ENCODE data around the gene JPT2. TPM values are rescaled to one million over a fixed set of nuclear protein-coding genes. Genes with fewer than 3 reads are reported as not detected.
"Not testable (repeated sequence)": the region's sequence is repeated elsewhere in the genome, so short reads cannot be mapped to it uniquely, and the experiment has no call there.

Gene JPT2
- polyA plus RNA-seq, 3 donors, result 5.4 to 7.5 (median 5.8) TPM

GRCh38 chr16:1715220-1715619, 37.1 kb downstream of the JPT2 start:
- H3K9ac ChIP-seq (ENCODE audit: insufficient read depth, low read length, poor library complexity, severe bottlenecking), result no peak overlapping the region
- TF ChIP-seq, protein P1, sequence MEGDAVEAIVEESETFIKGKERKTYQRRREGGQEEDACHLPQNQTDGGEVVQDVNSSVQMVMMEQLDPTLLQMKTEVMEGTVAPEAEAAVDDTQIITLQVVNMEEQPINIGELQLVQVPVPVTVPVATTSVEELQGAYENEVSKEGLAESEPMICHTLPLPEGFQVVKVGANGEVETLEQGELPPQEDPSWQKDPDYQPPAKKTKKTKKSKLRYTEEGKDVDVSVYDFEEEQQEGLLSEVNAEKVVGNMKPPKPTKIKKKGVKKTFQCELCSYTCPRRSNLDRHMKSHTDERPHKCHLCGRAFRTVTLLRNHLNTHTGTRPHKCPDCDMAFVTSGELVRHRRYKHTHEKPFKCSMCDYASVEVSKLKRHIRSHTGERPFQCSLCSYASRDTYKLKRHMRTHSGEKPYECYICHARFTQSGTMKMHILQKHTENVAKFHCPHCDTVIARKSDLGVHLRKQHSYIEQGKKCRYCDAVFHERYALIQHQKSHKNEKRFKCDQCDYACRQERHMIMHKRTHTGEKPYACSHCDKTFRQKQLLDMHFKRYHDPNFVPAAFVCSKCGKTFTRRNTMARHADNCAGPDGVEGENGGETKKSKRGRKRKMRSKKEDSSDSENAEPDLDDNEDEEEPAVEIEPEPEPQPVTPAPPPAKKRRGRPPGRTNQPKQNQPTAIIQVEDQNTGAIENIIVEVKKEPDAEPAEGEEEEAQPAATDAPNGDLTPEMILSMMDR (IDR thresholded peaks at IDR 0.05), result no peak
- H3K36me3 ChIP-seq (replicated peaks in 1 of 2; ENCODE audit: control insufficient read depth in 1 of 2, insufficient read depth in 2 of 2, low read length in 2 of 2), result peaks cover 0 to 24% of the 10 kb centered on the region in 2 donors
- DNase-seq, result no peak
- H2AFZ ChIP-seq (ENCODE audit: insufficient read depth, low read depth, low read length, poor library complexity, severe bottlenecking), result no peak overlapping the region
- H3K27me3 ChIP-seq (ENCODE audit: control insufficient read depth in 2 of 2, insufficient read depth in 2 of 2, low read length in 2 of 2), result no peaks in the 10 kb centered on the region
- H3K9me3 Mint-ChIP-seq, result peaks cover 0 to 2% (median 0%) of the 10 kb centered on the region in 7 donors
- H3K27ac Mint-ChIP-seq, result no peak overlapping the region
- no peak overlapping the region for H3K4me3 ChIP-seq (replicated peaks in 1 of 3; ENCODE audit: low read depth in 2 of 3, low read length in 3 of 3)
- 97% methylated on average over 9 of the region's 12 CpGs for WGBS (ENCODE audit: insufficient coverage)
- H3K9me3 ChIP-seq (replicated peaks in 1 of 2; ENCODE audit: control insufficient read depth in 1 of 2, insufficient read depth in 1 of 2, low read length in 2 of 2), result no peaks in the 10 kb centered on the region
- peaks cover 29 to 34% of the 10 kb centered on the region in 2 donors for H3K4me1 ChIP-seq (ENCODE audit: control insufficient read depth in 1 of 2, insufficient read depth in 2 of 2, low read length in 2 of 2)
- no peak overlapping the region for H3K4me3 Mint-ChIP-seq
- peaks cover 96% of the 10 kb centered on the region for H3K79me2 ChIP-seq (ENCODE audit: insufficient read depth, low read length)
- H3K36me3 Mint-ChIP-seq, result peaks cover 8 to 50% of the 10 kb centered on the region in 2 donors
- H3K27me3 Mint-ChIP-seq (ENCODE audit: low read depth in 3 of 3), result no peaks in the 10 kb centered on the region
- peaks cover 61% of the 10 kb centered on the region for H4K20me1 ChIP-seq (ENCODE audit: insufficient read depth, low read length)
- no peak overlapping the region for H3K27ac ChIP-seq (ENCODE audit: low read depth in 1 of 2, low read length in 2 of 2)
- peaks cover 51% of the 10 kb centered on the region for H3K4me1 Mint-ChIP-seq
- intact Hi-C loops (cut with micrococcal nuclease), result no loop called here
- no peak overlapping the region for H3K4me2 ChIP-seq (replicated peaks; ENCODE audit: extremely low read depth, low read length, poor library complexity, severe bottlenecking)

- H2AFZ ChIP-seq (ENCODE audit: insufficient read depth, low read depth, low read length, poor library complexity, severe bottlenecking); H3K4me3 Mint-ChIP-seq; H3K4me2 ChIP-seq (replicated peaks; ENCODE audit: extremely low read depth, low read length, poor library complexity, severe bottlenecking); DNase-seq; H3K4me3 ChIP-seq (replicated peaks in 1 of 3; ENCODE audit: low read depth in 2 of 3, low read length in 3 of 3); H3K9me3 Mint-ChIP-seq; intact Hi-C loops (cut with micrococcal nuclease); H3K27me3 Mint-ChIP-seq (ENCODE audit: low read depth in 3 of 3); H3K9me3 ChIP-seq (replicated peaks in 1 of 2; ENCODE audit: control insufficient read depth in 1 of 2, insufficient read depth in 1 of 2, low read length in 2 of 2); H3K27ac ChIP-seq (ENCODE audit: low read depth in 1 of 2, low read length in 2 of 2); H3K27me3 ChIP-seq (ENCODE audit: control insufficient read depth in 2 of 2, insufficient read depth in 2 of 2, low read length in 2 of 2); H3K9ac ChIP-seq (ENCODE audit: insufficient read depth, low read length, poor library complexity, severe bottlenecking): not testable (repeated sequence)
- H3K4me1 ChIP-seq (ENCODE audit: control insufficient read depth in 1 of 2, insufficient read depth in 2 of 2, low read length in 2 of 2), result peaks cover 49 to 53% of the 10 kb centered on the region in 2 donors
- H3K79me2 ChIP-seq (ENCODE audit: insufficient read depth, low read length), result peaks cover 80% of the 10 kb centered on the region
- Mint-ChIP-seq H3K4me1 (peaks cover 59% of the 10 kb centered on the region), H3K36me3 (peaks cover 10 to 33% of the 10 kb centered on the region in 2 donors), H3K27ac (peak overlapping the region in 4 of 7 donors; percentile 40 to 82 (median 70))
- H3K36me3 ChIP-seq (replicated peaks in 1 of 2; ENCODE audit: control insufficient read depth in 1 of 2, insufficient read depth in 2 of 2, low read length in 2 of 2), result peaks cover 0 to 17% of the 10 kb centered on the region in 2 donors
- peaks cover 33% of the 10 kb centered on the region for H4K20me1 ChIP-seq (ENCODE audit: insufficient read depth, low read length)
- 90% methylated on average over 9 of the region's 10 CpGs for WGBS (ENCODE audit: insufficient coverage)
Measured at GRCh38 chr16:1718236-1718635, 40.2 kb downstream of the JPT2 start.

- 27% methylated on average over 4 of the region's 12 CpGs for WGBS (ENCODE audit: insufficient coverage)
- peak overlapping the region in 1 of 2 donors; percentile 15 for H3K4me3 Mint-ChIP-seq
- H3K27me3 Mint-ChIP-seq (ENCODE audit: low read depth in 3 of 3); H2AFZ ChIP-seq (ENCODE audit: insufficient read depth, low read depth, low read length, poor library complexity, severe bottlenecking); H3K9me3 ChIP-seq (replicated peaks in 1 of 2; ENCODE audit: control insufficient read depth in 1 of 2, insufficient read depth in 1 of 2, low read length in 2 of 2); H3K9ac ChIP-seq (ENCODE audit: insufficient read depth, low read length, poor library complexity, severe bottlenecking); H3K27me3 ChIP-seq (ENCODE audit: control insufficient read depth in 2 of 2, insufficient read depth in 2 of 2, low read length in 2 of 2); intact Hi-C loops (cut with micrococcal nuclease); H3K9me3 Mint-ChIP-seq: not testable (repeated sequence)
- Histone ChIP-seq H4K20me1 (ENCODE audit: insufficient read depth, low read length) (peaks cover 32% of the 10 kb centered on the region), H3K79me2 (ENCODE audit: insufficient read depth, low read length) (peaks cover 80% of the 10 kb centered on the region), H3K4me3 (replicated peaks in 1 of 3; ENCODE audit: low read depth in 2 of 3, low read length in 3 of 3) (peak overlapping the region in 1 of 3 experiments; percentile 12), H3K4me2 (replicated peaks; ENCODE audit: extremely low read depth, low read length, poor library complexity, severe bottlenecking) (peak overlapping the region; percentile 36), H3K36me3 (replicated peaks in 1 of 2; ENCODE audit: control insufficient read depth in 1 of 2, insufficient read depth in 2 of 2, low read length in 2 of 2) (peaks cover 5 to 20% of the 10 kb centered on the region in 2 donors), H3K4me1 (ENCODE audit: control insufficient read depth in 1 of 2, insufficient read depth in 2 of 2, low read length in 2 of 2) (peaks cover 50 to 55% of the 10 kb centered on the region in 2 donors), H3K27ac (ENCODE audit: low read depth in 1 of 2, low read length in 2 of 2) (peak overlapping the region; percentile 61 to 84)
- H3K4me1 Mint-ChIP-seq, result peaks cover 54% of the 10 kb centered on the region
- DNase-seq, result peak; percentile 59 to 67 (median 65)
- H3K36me3 Mint-ChIP-seq, result peaks cover 8 to 29% of the 10 kb centered on the region in 2 donors
- peak overlapping the region; percentile 77 to 93 (median 88) for H3K27ac Mint-ChIP-seq
Measured at GRCh38 chr16:1719559-1720229, 41.6 kb downstream of the JPT2 start.
